Mesendoderm (in vitro differentiated cells): ENCODE measurements around the gene DDC.
"Not testable (repeated sequence)": the region's sequence is repeated elsewhere in the genome, so short reads cannot be mapped to it uniquely, and the experiment has no call there.

ENCODE experiments used
- DNase-seq: peaks from one replicate; pipeline ENCODE4 v3.0.0; 2013
- H2AK5ac ChIP-seq: 2 replicates; pipeline ENCODE4 v1.6.1; 2013; ENCODE audit warnings: low read length, inconsistent platforms
- H2BK120ac ChIP-seq: 2 replicates; pipeline ENCODE4 v1.6.1; 2013; ENCODE audit warnings: low read depth, mild to moderate bottlenecking, low read length, moderate library complexity, mixed read lengths
- H2BK15ac ChIP-seq: replicated peaks from 2 replicates; pipeline ENCODE4 v1.6.1; 2013; ENCODE audit warnings: low read depth, mild to moderate bottlenecking, moderate library complexity
- H2BK5ac ChIP-seq: 2 replicates; pipeline ENCODE4 v1.6.1; 2013; ENCODE audit warnings: low read length, inconsistent platforms
- H3K18ac ChIP-seq: 2 replicates; pipeline ENCODE4 v1.6.1; 2013; ENCODE audit warnings: mild to moderate bottlenecking, low read length, mixed read lengths
- H3K23ac ChIP-seq: one replicate; pipeline ENCODE4 v1.6.1; 2013; ENCODE audit warnings: low read length
- H3K27ac ChIP-seq: 2 replicates; pipeline ENCODE4 v1.5.1; 2013; ENCODE audit warnings: low read depth, mild to moderate bottlenecking, inconsistent platforms, low read length, moderate library complexity
- H3K27me3 ChIP-seq: 2 replicates; pipeline ENCODE4 v1.6.1; 2013; ENCODE audit warnings: low read length, control low read depth, mild to moderate bottlenecking, inconsistent platforms; ENCODE audit not compliant: insufficient read depth, poor library complexity
- H3K36me3 ChIP-seq: 2 replicates; pipeline ENCODE4 v1.6.1; 2013; ENCODE audit warnings: low read length, inconsistent platforms; ENCODE audit not compliant: control insufficient read depth, insufficient read depth
- H3K4ac ChIP-seq: one replicate; pipeline ENCODE4 v1.6.1; 2013; ENCODE audit warnings: low read depth, mild to moderate bottlenecking, low read length, moderate library complexity
- H3K4me1 ChIP-seq: 2 replicates; pipeline ENCODE4 v1.6.1; 2013; ENCODE audit warnings: low read depth, low read length, inconsistent platforms; ENCODE audit not compliant: control insufficient read depth
- H3K4me2 ChIP-seq: 2 replicates; pipeline ENCODE4 v1.6.1; 2013; ENCODE audit warnings: low read length
- H3K4me3 ChIP-seq: 2 replicates; pipeline ENCODE4 v1.5.1; 2013; ENCODE audit warnings: mild to moderate bottlenecking, low read length
- H3K56ac ChIP-seq: one replicate; pipeline ENCODE4 v1.6.1; 2013; ENCODE audit warnings: low read length
- H3K79me1 ChIP-seq: 2 replicates; pipeline ENCODE4 v1.6.1; 2013; ENCODE audit warnings: low read length, inconsistent platforms
- H3K79me2 ChIP-seq: 2 replicates; pipeline ENCODE4 v1.6.1; 2013; ENCODE audit warnings: mild to moderate bottlenecking, low read length; ENCODE audit not compliant: control insufficient read depth, insufficient read depth
- H3K9ac ChIP-seq: 2 replicates; pipeline ENCODE4 v1.6.1; 2013; ENCODE audit warnings: low read length, inconsistent platforms
- H4K5ac ChIP-seq: one replicate; pipeline ENCODE4 v1.6.1; 2013; ENCODE audit warnings: low read length
- H4K8ac ChIP-seq: one replicate; pipeline ENCODE4 v1.6.1; 2013; ENCODE audit warnings: low read depth, mild to moderate bottlenecking, control low read depth, low read length, moderate library complexity
- WGBS: extraction: QIAGEN DNeasy Blood & Tissue Kit; methylation state at CpG from one replicate; pipeline ENCODE4 v1.1.7; 2013; ENCODE audit warnings: low lambda C conversion rate, missing lambda C conversion rate; ENCODE audit not compliant: insufficient coverage; ENCODE audit errors: extremely low coverage; 5-methylcytosine and 5-hydroxymethylcytosine counted together

Gene DDC

GRCh38 chr7:50529093-50529862 is 35.9 kb downstream of the DDC start:
- no peak overlapping the region for H3K27ac ChIP-seq
- H2AK5ac ChIP-seq, result no peak overlapping the region
- no peak overlapping the region for H3K56ac ChIP-seq
- no peaks in the 10 kb centered on the region for H3K36me3 ChIP-seq
- no peaks in the 10 kb centered on the region for H3K27me3 ChIP-seq
- no CpG with 5 or more reads among the region's 15 CpGs for WGBS
- H4K5ac ChIP-seq, result no peak overlapping the region
- H2BK15ac ChIP-seq, result no peak overlapping the region
- no peak overlapping the region for H3K4me2 ChIP-seq
- H3K79me2 ChIP-seq, result no peaks in the 10 kb centered on the region
- H3K18ac ChIP-seq, result no peak overlapping the region
- peaks cover 5% of the 10 kb centered on the region for H3K4me1 ChIP-seq
- no peak overlapping the region for H3K4me3 ChIP-seq
- H3K9ac ChIP-seq, result no peak overlapping the region
- H3K23ac ChIP-seq, result no peak overlapping the region
- no peak overlapping the region for H4K8ac ChIP-seq
- H2BK5ac ChIP-seq, result no peak overlapping the region
- no peaks in the 10 kb centered on the region for H3K79me1 ChIP-seq
- no peak for DNase-seq
- no peak overlapping the region for H2BK120ac ChIP-seq
- H3K4ac ChIP-seq, result no peak overlapping the region

- no peak overlapping the region for H3K4ac ChIP-seq
- no peak overlapping the region for H4K8ac ChIP-seq
- H2BK15ac ChIP-seq, result no peak overlapping the region
- no peaks in the 10 kb centered on the region for H3K79me2 ChIP-seq
- H3K4me1 ChIP-seq, result peaks cover 5% of the 10 kb centered on the region
- DNase-seq, result no peak
- no peak overlapping the region for H3K4me3 ChIP-seq
- no peak overlapping the region for H3K27ac ChIP-seq
- H2BK120ac ChIP-seq, result no peak overlapping the region
- no peak overlapping the region for H3K23ac ChIP-seq
- no peaks in the 10 kb centered on the region for H3K36me3 ChIP-seq
- H3K18ac ChIP-seq, result no peak overlapping the region
- no peak overlapping the region for H3K56ac ChIP-seq
- H3K9ac ChIP-seq, result no peak overlapping the region
- no peak overlapping the region for H3K4me2 ChIP-seq
- WGBS, result no CpG with 5 or more reads among the region's 11 CpGs
- no peak overlapping the region for H4K5ac ChIP-seq
- no peaks in the 10 kb centered on the region for H3K27me3 ChIP-seq
- H2AK5ac ChIP-seq, result no peak overlapping the region
- H3K79me1 ChIP-seq, result no peaks in the 10 kb centered on the region
- no peak overlapping the region for H2BK5ac ChIP-seq
Observed at GRCh38 chr7:50528266-50529092, 36.7 kb downstream of the DDC start.

- not testable (repeated sequence) for H2BK120ac ChIP-seq, H3K4me3 ChIP-seq, H3K4me1 ChIP-seq, H3K18ac ChIP-seq, H3K27ac ChIP-seq, H3K23ac ChIP-seq, H3K4me2 ChIP-seq, H3K79me2 ChIP-seq, H4K5ac ChIP-seq, H3K79me1 ChIP-seq, H4K8ac ChIP-seq, H2BK15ac ChIP-seq, H3K27me3 ChIP-seq, H3K9ac ChIP-seq, H2BK5ac ChIP-seq, DNase-seq, H2AK5ac ChIP-seq, H3K56ac ChIP-seq, H3K4ac ChIP-seq, H3K36me3 ChIP-seq
- no CpG with 5 or more reads among the region's 3 CpGs for WGBS
Observed at GRCh38 chr7:50519350-50519749, 45.9 kb downstream of the DDC start.

DNA sequence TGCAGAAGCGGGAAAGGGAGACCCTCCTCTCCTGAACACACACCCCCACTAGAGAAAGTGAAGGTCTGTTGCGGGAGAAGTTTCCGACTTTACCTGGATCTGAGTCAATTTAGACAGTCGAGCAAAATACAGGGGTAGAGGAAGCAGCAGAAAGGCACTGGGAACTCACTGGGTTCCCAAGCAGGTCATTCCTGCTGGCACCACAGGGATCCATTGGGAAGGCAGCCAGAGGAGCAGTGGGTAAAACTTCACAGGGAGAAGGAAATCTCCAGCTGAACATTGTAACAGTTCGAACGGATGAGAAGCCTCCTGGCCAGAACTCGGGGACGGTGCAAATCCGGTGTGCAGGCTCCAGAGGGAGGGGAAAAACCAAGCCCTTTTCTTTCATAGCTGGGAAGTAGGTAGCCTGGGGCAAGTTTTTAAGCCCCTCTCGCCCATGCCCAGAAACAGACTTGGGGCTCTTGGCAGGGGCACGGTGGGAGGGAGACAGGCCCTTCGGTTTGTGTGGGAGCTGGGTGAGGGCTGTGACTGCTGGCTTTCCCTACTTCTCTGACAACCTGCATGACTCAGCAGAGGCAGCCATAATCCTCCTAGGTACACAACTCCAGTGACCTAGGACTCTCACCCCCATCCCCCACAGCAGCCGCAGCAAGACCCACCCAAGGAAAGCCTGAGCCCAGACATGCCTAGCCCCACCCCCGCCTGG is 51.9 kb downstream of the DDC start:
- no peak overlapping the region for H4K8ac ChIP-seq
- no peak overlapping the region for H3K4me3 ChIP-seq
- H3K56ac ChIP-seq, result peak overlapping the region; percentile 0
- no peak overlapping the region for H3K23ac ChIP-seq
- DNase-seq, result no peak
- H3K18ac ChIP-seq, result peak overlapping the region; percentile 21
- H3K27ac ChIP-seq, result no peak overlapping the region
- H3K36me3 ChIP-seq, result no peaks in the 10 kb centered on the region
- no peak overlapping the region for H4K5ac ChIP-seq
- peak overlapping the region; percentile 37 for H2BK120ac ChIP-seq
- no peaks in the 10 kb centered on the region for H3K79me1 ChIP-seq
- WGBS, result no CpG with 5 or more reads among the region's 14 CpGs
- no peak overlapping the region for H2AK5ac ChIP-seq
- no peak overlapping the region for H3K9ac ChIP-seq
- no peaks in the 10 kb centered on the region for H3K79me2 ChIP-seq
- H3K4me2 ChIP-seq, result no peak overlapping the region
- no peak overlapping the region for H2BK15ac ChIP-seq
- H3K4ac ChIP-seq, result no peak overlapping the region
- H3K4me1 ChIP-seq, result no peaks in the 10 kb centered on the region
- H3K27me3 ChIP-seq, result no peaks in the 10 kb centered on the region
- no peak overlapping the region for H2BK5ac ChIP-seq

DNA sequence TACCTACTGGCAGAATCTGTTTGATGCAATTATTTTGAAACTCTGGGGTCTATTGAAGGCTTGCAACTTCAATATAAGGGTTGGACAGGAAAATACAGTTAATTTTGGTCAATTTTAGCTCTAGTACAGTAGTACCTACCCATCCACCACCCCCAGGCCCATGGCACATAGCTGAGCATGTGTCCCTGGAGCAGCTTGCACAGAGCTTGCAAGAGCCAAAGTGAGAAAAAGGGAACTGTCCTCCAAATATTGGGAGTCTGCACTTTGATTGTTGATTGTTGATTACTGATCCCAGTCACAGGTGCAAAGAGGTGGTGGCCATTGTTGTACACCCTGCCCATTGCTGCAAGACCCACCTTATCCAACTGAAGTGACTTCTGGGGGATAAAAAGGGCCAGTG is 52.8 kb downstream of the DDC start:
- H2BK120ac ChIP-seq, result no peak overlapping the region
- H3K4me1 ChIP-seq, result no peaks in the 10 kb centered on the region
- no peak overlapping the region for H4K8ac ChIP-seq
- no peak overlapping the region for H2AK5ac ChIP-seq
- no peak overlapping the region for H3K23ac ChIP-seq
- H3K4ac ChIP-seq, result no peak overlapping the region
- no peak overlapping the region for H4K5ac ChIP-seq
- H2BK15ac ChIP-seq, result no peak overlapping the region
- H3K4me2 ChIP-seq, result no peak overlapping the region
- DNase-seq, result no peak
- no peak overlapping the region for H3K27ac ChIP-seq
- H3K18ac ChIP-seq, result no peak overlapping the region
- H3K27me3 ChIP-seq, result no peaks in the 10 kb centered on the region
- H3K79me2 ChIP-seq, result no peaks in the 10 kb centered on the region
- H3K4me3 ChIP-seq, result no peak overlapping the region
- no peak overlapping the region for H3K56ac ChIP-seq
- no peak overlapping the region for H3K9ac ChIP-seq
- H2BK5ac ChIP-seq, result no peak overlapping the region
- H3K36me3 ChIP-seq, result no peaks in the 10 kb centered on the region
- H3K79me1 ChIP-seq, result no peaks in the 10 kb centered on the region
